Astrocyte of the spinal cord (primary cell): ENCODE measurements around the gene KCTD19.

Source experiments
- DNase-seq: peaks from one replicate; pipeline ENCODE4 v3.0.0; 2011; ENCODE audit warnings: low read depth, low spot score
- H3K4me3 ChIP-seq: 2 replicates; pipeline ENCODE4 v1.5.1; 2011; ENCODE audit warnings: low read depth, mild to moderate bottlenecking, low read length, moderate library complexity
- in situ Hi-C: cut with HindIII; loops from 2 replicates; pipeline ENCODE4 v1.10.0; 2017; ENCODE audit warnings: low sequenced_read_pairs
- TF ChIP-seq, protein P1 (sequence below): IDR thresholded peaks from 2 replicates; pipeline ENCODE4 v1.5.1; 2012; ENCODE audit warnings: low read depth, mild to moderate bottlenecking, low read length, inconsistent platforms

Gene KCTD19

DNA sequence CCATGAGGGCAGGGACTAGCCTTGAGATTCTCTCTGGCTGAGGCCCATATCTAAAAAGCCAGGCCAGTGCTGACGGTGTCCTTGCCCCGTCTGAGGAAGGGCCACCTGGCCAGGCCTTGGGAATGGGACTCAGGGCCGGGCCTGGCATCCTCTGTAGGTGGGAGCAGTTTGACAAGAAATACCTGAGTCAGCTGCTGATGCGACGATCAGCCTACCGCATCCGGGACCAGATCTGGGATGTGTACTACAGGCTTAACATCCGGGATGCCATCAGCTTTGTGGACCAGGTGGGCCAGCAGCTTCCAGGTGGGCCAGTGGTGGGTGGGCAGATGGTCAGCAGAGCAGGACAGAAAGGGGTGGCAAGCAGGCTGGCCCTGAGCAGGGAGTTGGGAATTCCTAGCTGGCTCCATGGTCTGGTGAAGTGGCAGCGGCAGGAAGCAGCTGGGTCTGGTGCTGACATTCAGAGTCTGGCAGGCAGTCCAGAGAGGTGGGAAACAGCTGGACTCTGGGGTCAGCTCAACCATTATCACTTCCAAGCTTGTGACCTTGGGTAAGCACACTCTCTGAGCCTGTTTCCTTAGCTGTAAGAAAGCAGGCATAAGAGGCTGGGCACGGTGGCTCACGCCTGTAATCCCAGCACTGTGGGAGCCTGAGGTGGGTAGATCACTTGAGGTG is 68.2 kb downstream of the KCTD19 start:
- TF ChIP-seq, protein P1, sequence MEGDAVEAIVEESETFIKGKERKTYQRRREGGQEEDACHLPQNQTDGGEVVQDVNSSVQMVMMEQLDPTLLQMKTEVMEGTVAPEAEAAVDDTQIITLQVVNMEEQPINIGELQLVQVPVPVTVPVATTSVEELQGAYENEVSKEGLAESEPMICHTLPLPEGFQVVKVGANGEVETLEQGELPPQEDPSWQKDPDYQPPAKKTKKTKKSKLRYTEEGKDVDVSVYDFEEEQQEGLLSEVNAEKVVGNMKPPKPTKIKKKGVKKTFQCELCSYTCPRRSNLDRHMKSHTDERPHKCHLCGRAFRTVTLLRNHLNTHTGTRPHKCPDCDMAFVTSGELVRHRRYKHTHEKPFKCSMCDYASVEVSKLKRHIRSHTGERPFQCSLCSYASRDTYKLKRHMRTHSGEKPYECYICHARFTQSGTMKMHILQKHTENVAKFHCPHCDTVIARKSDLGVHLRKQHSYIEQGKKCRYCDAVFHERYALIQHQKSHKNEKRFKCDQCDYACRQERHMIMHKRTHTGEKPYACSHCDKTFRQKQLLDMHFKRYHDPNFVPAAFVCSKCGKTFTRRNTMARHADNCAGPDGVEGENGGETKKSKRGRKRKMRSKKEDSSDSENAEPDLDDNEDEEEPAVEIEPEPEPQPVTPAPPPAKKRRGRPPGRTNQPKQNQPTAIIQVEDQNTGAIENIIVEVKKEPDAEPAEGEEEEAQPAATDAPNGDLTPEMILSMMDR: no peak
- no peak overlapping the region for H3K4me3 ChIP-seq
- no peak for DNase-seq
- in situ Hi-C loops: no loop called here

DNA sequence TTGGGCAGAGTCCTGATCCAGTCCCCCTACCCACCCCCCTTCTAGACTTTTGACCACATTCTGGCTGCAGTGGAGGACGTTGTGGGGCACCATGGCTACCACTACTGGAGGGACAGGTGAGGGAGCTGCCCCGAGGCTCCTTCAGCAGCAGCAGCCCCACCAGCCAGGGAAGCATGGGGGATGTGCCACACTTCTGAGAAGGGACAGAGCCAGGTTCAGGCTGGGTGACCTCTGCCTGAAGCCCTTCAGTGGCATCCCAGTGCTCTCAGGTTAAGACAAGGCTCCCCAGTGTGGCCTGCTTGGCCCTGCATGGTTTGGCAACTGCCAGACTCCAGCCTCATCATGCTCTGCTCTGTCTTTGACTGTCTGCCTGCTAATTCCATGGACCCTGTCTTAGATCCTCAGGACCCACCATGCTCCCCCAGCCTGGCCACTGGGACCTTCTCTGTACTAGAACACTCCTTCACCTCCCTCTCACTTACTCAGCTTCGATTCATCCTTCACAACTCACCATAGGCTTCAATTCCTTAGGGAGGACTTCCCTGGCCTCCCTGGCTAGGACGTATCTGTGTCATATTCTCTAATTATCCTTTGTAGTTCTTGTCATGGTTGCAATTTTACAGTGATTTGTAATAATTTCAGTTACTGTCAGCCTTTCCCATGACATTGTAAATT is 68.9 kb downstream of the KCTD19 start:
- in situ Hi-C loops: no loop called here
- H3K4me3 ChIP-seq: no peak overlapping the region
- TF ChIP-seq, protein P1: no peak
- no peak for DNase-seq

DNA sequence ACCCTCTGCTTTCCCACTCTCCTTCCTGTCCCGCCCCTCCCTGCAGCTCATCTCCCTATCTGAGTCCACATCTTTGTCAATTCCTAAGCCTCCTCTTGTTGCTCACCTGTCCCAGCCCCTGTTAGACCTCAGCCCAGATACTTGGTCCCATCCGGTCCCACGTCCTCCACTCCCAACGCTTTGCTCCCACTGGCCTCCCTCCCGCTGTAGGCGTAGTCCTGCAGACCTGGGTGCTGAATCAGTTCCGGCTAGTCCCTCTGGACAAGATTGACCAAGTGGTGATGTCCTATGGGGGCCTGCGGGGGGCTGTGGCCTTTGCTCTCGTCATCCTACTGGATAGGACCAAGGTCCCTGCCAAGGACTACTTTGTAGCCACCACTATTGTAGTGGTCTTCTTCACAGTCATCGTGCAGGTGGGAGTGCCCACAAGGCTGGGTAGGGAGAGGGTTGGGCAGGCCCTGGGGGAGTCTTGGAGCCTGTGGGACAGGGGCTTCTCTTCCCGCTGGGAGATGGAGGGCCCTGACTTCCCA is 69.8 kb downstream of the KCTD19 start:
- in situ Hi-C loops: no loop called here
- TF ChIP-seq, protein P1: no peak
- no peak overlapping the region for H3K4me3 ChIP-seq
- DNase-seq: no peak

DNA sequence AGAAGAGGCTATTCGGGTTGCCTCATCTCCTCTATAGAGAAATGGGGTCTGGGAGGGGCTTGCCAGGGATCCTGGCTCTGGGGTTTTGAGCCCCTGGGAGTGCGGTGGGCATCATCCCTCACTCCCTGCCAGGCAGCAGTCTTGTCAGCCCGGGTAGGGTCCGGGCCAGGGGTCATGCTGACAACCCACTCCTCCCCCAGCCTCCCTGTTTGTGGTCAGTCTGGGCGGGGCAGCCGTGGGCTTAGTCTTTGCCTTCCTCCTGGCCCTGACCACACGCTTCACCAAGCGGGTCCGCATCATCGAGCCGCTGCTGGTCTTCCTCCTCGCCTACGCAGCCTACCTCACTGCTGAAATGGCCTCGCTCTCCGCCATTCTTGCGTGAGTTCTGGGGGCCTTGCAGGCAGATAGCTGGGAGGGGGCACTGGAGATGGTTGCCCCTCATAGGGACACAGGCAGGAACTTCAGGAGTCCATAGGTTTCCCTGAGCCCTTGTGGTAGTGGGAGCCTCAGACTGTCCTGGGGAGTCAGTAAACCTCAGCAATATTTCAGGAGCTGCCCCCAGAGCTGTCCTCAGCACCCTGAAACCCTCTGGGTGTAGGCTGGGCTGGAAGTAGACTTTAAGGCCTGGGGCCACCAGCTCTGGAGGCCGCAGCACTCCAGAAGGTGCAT is 70.9 kb downstream of the KCTD19 start:
- no peak for DNase-seq
- TF ChIP-seq, protein P1: no peak
- in situ Hi-C loops: no loop called here

DNA sequence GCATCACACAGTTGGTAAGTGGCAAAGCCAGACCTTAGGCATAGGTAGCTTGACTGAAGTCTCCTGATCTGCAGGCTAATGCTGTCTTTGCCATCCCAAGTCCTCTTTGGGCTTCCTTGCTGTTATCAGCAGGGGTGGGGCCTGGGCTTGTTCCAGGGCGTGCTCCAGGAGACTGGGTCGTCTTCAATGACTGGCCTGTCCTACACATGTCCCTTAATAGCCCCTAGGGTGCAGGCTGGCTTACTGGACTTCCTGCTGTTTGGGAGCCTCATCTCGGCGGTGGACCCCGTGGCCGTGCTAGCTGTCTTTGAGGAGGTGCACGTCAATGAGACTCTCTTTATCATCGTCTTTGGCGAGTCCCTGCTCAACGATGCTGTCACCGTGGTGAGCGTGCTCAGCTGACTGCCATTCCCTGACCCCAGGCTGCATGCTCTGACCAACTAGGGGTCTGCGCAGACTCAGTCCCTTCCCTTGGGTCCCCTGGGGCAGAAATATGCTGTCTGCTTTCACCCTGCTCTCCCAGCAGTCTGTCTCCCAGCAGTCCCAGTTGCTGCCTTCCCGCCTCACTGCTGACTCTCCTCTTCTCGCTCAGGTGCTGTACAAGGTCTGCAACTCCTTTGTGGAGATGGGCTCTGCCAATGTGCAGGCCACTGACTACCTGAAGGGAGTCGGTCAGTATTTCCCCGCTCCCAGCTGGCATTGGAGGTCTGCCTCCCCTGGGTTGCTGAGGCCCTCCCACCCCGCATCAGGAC is 71.6 kb downstream of the KCTD19 start:
- in situ Hi-C loops: no loop called here

More for the DNA sequence above, 70.9 kb downstream of the KCTD19 start:
- H3K4me3 ChIP-seq: no peak overlapping the region

More for the DNA sequence above, 71.6 kb downstream of the KCTD19 start:
- H3K4me3 ChIP-seq: no peak overlapping the region
- TF ChIP-seq, protein P1: no peak
- no peak for DNase-seq
